HEK293 (cell line): ENCODE results near the gene ADAMTS14.

ENCODE experiments used
- CTCF ChIA-PET: fragments of 350-600 bp; formaldehyde crosslinking; extraction: SDS; loops from one replicate; lab custom pipeline; 2021; ENCODE audit warnings: antibody characterized with exemption; lab: Yijun Ruan, JAX
- POLR2A ChIA-PET: fragments of 300-600 bp; formaldehyde crosslinking; extraction: SDS; loops from one replicate; lab custom pipeline; 2020; ENCODE audit warnings: antibody characterized with exemption, inconsistent platforms; lab: Yijun Ruan, JAX
- H3K27ac ChIP-seq: fragments of 200-500 bp; sonication (Bioruptor generic); 2 replicates; pipeline ENCODE4 v1.5.1; 2014; ENCODE audit warnings: low read depth, low read length, control low read depth, inconsistent platforms; ENCODE audit errors: extremely low read depth
- H3K36me3 ChIP-seq, 2 experiments: fragments of 200-500 bp in 1 of 2; sonication (Bioruptor generic) in 1 of 2; 1 replicate in 1 of 2; 2 replicates in 1 of 2; pipeline ENCODE4 v1.5.1; 2014 to 2017; ENCODE audit warnings: inconsistent platforms in 2 of 2, low read length in 2 of 2; ENCODE audit not compliant: control insufficient read depth in 2 of 2, insufficient read depth in 1 of 2
- H3K4me1 ChIP-seq: fragments of 200-500 bp; sonication (Bioruptor generic); 2 replicates; pipeline ENCODE4 v1.5.1; 2014; ENCODE audit warnings: mild to moderate bottlenecking, low read length, inconsistent platforms; ENCODE audit not compliant: control insufficient read depth, insufficient read depth
- H3K4me3 ChIP-seq: 2 replicates; pipeline ENCODE4 v1.5.1; 2011; ENCODE audit warnings: low read depth, mild to moderate bottlenecking, control low read depth, low read length, moderate library complexity
- H3K9me3 ChIP-seq: fragments of 200-500 bp; sonication (Bioruptor generic); 2 replicates; pipeline ENCODE4 v1.5.1; 2014; ENCODE audit warnings: low read depth, low read length, inconsistent platforms; ENCODE audit not compliant: control insufficient read depth, insufficient read depth
- BCL11B ChIP-seq: fragments of 450-650 bp; formaldehyde crosslinking; IDR thresholded peaks from 2 replicates; pipeline ENCODE4 v1.5.1; 2016; ENCODE audit warnings: low read depth, missing biosample characterization, missing genetic modification characterization
- EGR2 ChIP-seq: fragments of 450-650 bp; formaldehyde crosslinking; IDR thresholded peaks from 2 replicates; pipeline ENCODE4 v1.5.1; 2016; ENCODE audit warnings: low read depth, missing biosample characterization, missing genetic modification characterization
- SP2 ChIP-seq: fragments of 450-650 bp; formaldehyde crosslinking; IDR thresholded peaks from 2 replicates; pipeline ENCODE4 v1.5.1; 2016; ENCODE audit warnings: missing biosample characterization, missing genetic modification characterization
- TCF7L2 ChIP-seq: IDR thresholded peaks from 2 replicates; pipeline ENCODE4 v1.6.1; 2011; ENCODE audit warnings: low read depth, mild to moderate bottlenecking, inconsistent platforms, low read length, moderate library complexity, borderline replicate concordance
- ZBTB48 ChIP-seq: fragments of 450-650 bp; formaldehyde crosslinking; IDR thresholded peaks from 2 replicates; pipeline ENCODE4 v1.5.1; 2016; ENCODE audit warnings: missing biosample characterization, missing genetic modification characterization
- ZFHX2 ChIP-seq: fragments of 450-650 bp; formaldehyde crosslinking; conservative IDR thresholded peaks from 2 replicates; pipeline ENCODE4 v1.5.1; 2016; ENCODE audit warnings: missing biosample characterization, missing genetic modification characterization
- ZFP69B ChIP-seq: fragments of 450-650 bp; formaldehyde crosslinking; IDR thresholded peaks from 2 replicates; pipeline ENCODE4 v1.5.1; 2016; ENCODE audit warnings: missing biosample characterization, missing genetic modification characterization
- ZNF157 ChIP-seq: fragments of 450-650 bp; formaldehyde crosslinking; IDR thresholded peaks from 2 replicates; pipeline ENCODE4 v1.5.1; 2016; ENCODE audit warnings: missing biosample characterization, missing genetic modification characterization
- ZNF16 ChIP-seq: fragments of 450-650 bp; formaldehyde crosslinking; IDR thresholded peaks from 2 replicates; pipeline ENCODE4 v1.5.1; 2016; ENCODE audit warnings: low read depth, missing biosample characterization, missing genetic modification characterization
- ZNF221 ChIP-seq: fragments of 450-650 bp; formaldehyde crosslinking; IDR thresholded peaks from 2 replicates; pipeline ENCODE4 v1.5.1; 2017; ENCODE audit warnings: missing biosample characterization, missing genetic modification characterization, borderline replicate concordance
- ZNF341 ChIP-seq: fragments of 450-650 bp; formaldehyde crosslinking; IDR thresholded peaks from 2 replicates; pipeline ENCODE4; 2016; ENCODE audit warnings: low read depth, missing biosample characterization, missing genetic modification characterization
- ZNF391 ChIP-seq: fragments of 450-650 bp; formaldehyde crosslinking; IDR thresholded peaks from 2 replicates; pipeline ENCODE4 v1.5.1; 2016; ENCODE audit warnings: low read depth, missing biosample characterization, missing genetic modification characterization, borderline replicate concordance
- ZNF571 ChIP-seq: fragments of 450-650 bp; formaldehyde crosslinking; IDR thresholded peaks from 2 replicates; pipeline ENCODE4 v1.5.0; 2017; ENCODE audit warnings: missing biosample characterization, missing genetic modification characterization
- ZNF629 ChIP-seq: fragments of 450-650 bp; formaldehyde crosslinking; IDR thresholded peaks from 2 replicates; pipeline ENCODE4 v1.5.1; 2017; ENCODE audit warnings: missing biosample characterization, missing genetic modification characterization
- ZNF768 ChIP-seq: fragments of 450-650 bp; formaldehyde crosslinking; IDR thresholded peaks from 2 replicates; pipeline ENCODE4 v1.5.1; 2018; ENCODE audit warnings: missing biosample characterization, mild to moderate bottlenecking, missing genetic modification characterization
- TF ChIP-seq, protein P1 (sequence below): fragments of 450-650 bp; formaldehyde crosslinking; IDR thresholded peaks from 2 replicates; pipeline ENCODE4 v1.5.1; 2017; ENCODE audit warnings: missing biosample characterization, missing genetic modification characterization
- TF ChIP-seq, protein P2 (sequence below): fragments of 450-650 bp; formaldehyde crosslinking; IDR thresholded peaks from 2 replicates; pipeline ENCODE4 v1.5.1; 2017; ENCODE audit warnings: missing biosample characterization, missing genetic modification characterization
- TF ChIP-seq, protein P3 (sequence below): fragments of 450-650 bp; formaldehyde crosslinking; IDR thresholded peaks from 2 replicates; pipeline ENCODE4 v1.5.1; 2016; ENCODE audit warnings: missing biosample characterization, missing genetic modification characterization
- TF ChIP-seq, protein P4 (sequence below): fragments of 450-650 bp; formaldehyde crosslinking; IDR thresholded peaks from 2 replicates; pipeline ENCODE4 v1.5.1; 2016; ENCODE audit warnings: missing biosample characterization, missing genetic modification characterization
- TF ChIP-seq, protein P5 (sequence below): fragments of 450-650 bp; formaldehyde crosslinking; IDR thresholded peaks from 2 replicates; pipeline ENCODE4 v1.5.0; 2017; ENCODE audit warnings: missing biosample characterization, missing genetic modification characterization, borderline replicate concordance

ADAMTS14 gene

DNA sequence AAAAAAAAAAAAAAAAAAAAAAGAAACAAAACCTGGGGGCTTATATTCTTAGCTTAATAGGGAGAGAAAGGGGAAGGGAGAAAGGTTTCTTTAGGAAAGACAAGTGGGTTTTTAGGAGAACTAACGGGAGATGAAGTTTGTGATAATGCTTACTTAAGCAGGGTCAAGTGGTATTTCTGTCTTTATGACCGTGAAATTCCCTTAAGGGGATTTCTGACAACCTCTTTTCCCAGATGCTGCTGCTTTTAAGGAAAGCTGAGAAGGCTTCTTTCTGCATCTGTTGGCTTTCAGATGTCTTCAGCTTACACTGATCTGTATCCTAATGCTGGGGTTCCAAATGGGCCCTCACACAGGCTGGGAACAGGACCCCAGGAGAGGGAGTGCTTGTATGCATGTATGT is 42.6 kb downstream of the ADAMTS14 start (continued):
- TF ChIP-seq, protein P1, sequence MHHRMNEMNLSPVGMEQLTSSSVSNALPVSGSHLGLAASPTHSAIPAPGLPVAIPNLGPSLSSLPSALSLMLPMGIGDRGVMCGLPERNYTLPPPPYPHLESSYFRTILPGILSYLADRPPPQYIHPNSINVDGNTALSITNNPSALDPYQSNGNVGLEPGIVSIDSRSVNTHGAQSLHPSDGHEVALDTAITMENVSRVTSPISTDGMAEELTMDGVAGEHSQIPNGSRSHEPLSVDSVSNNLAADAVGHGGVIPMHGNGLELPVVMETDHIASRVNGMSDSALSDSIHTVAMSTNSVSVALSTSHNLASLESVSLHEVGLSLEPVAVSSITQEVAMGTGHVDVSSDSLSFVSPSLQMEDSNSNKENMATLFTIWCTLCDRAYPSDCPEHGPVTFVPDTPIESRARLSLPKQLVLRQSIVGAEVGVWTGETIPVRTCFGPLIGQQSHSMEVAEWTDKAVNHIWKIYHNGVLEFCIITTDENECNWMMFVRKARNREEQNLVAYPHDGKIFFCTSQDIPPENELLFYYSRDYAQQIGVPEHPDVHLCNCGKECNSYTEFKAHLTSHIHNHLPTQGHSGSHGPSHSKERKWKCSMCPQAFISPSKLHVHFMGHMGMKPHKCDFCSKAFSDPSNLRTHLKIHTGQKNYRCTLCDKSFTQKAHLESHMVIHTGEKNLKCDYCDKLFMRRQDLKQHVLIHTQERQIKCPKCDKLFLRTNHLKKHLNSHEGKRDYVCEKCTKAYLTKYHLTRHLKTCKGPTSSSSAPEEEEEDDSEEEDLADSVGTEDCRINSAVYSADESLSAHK (tag by site-specific recombination), result no peak

DNA sequence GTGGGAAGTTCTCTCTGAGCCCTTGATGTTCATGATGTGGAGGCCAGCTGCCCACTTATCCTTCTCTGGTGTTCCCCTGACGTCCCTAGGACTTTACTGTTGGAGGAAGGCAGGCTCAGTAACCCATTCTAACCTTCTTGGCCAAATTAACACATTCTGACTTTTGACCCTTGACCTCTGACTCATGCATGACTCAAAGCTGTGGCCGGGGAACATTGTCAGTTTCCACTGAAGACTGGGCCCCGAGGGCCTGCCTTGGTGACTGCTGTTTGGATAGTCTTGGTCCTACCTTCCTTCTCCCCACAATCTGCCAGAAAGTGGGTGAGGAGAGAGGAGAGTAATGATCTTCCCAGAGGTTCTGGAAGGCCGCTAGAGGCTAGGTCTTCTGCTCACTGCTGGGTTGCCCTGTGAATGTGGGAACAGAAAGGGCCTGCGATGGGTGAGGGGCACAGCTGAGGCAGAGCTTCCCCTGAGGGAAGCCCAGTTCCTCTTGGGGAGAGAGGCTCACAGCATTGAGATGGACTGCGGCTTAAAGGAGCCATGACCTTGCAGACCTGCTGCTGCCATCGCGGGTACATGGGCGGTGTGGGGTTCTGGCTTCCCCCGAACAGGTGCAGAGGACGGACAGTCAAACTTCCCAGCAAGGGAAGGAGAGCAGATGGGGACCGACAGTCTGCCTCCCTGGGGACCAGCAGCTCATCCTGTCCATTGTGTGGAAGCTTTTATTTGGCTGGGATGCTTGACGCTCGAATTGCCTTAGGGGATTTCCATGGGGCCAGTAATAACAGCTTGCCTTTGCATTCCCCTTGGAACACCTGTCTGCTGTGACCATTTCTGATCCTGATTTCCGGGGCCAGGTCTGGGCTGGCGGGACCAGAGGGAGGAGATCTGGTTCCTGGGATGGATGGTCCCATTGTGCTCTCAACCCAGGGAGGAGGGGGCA is 43.8 kb downstream of the ADAMTS14 start:
- POLR2A ChIA-PET, result no interaction called here
- peaks cover 3% of the 10 kb centered on the region; the same call in 1 of the 2 replicates for H3K4me1 ChIP-seq
- H3K9me3 ChIP-seq, result no peaks in the 10 kb centered on the region
- TF ChIP-seq EGR2 (peak; percentile 32; the same call in 1 of the 2 replicates), ZNF221 (tag by site-specific recombination) (no peak), ZNF16 (tag by site-specific recombination) (no peak), ZBTB48 (tag by site-specific recombination) (no peak), ZNF768 (tag by site-specific recombination) (no peak), ZFHX2 (tag by site-specific recombination) (peak; percentile 43; the same call in 1 of the 2 replicates), ZNF629 (tag by site-specific recombination) (no peak)
- TF ChIP-seq, protein P2, sequence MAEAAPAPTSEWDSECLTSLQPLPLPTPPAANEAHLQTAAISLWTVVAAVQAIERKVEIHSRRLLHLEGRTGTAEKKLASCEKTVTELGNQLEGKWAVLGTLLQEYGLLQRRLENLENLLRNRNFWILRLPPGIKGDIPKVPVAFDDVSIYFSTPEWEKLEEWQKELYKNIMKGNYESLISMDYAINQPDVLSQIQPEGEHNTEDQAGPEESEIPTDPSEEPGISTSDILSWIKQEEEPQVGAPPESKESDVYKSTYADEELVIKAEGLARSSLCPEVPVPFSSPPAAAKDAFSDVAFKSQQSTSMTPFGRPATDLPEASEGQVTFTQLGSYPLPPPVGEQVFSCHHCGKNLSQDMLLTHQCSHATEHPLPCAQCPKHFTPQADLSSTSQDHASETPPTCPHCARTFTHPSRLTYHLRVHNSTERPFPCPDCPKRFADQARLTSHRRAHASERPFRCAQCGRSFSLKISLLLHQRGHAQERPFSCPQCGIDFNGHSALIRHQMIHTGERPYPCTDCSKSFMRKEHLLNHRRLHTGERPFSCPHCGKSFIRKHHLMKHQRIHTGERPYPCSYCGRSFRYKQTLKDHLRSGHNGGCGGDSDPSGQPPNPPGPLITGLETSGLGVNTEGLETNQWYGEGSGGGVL, result no peak
- no peak overlapping the region for H3K27ac ChIP-seq
- no peaks in the 10 kb centered on the region for H3K36me3 ChIP-seq
- CTCF ChIA-PET, result no interaction called here
- no peak overlapping the region for H3K4me3 ChIP-seq

DNA sequence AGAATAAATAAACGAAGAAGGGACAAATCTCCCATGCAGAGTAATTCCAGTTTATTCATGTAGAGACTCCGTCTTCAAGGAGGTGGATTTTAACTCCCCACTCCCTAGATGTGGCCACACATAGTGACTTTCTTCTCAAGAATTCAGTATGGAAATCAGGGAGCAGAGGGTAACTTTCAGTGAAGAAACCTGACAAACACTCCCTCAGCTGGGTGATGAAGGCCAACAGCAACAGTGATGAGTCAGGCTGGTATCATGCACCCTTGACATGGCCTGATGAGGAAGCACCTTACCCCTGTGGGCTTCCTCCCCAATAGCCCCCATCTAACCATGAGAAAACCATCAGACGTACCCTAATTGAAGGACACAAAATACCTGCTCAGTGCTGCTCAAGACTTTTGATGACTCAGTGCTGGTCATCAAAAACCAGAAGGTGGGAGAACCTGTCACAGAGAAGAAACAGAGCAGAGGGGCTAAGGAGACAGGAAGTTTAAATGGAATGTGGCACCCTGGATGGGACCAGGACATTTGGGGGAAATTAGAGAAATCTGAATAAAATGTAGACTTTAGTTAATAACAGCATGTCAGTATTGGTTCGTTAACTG is 50.6 kb downstream of the ADAMTS14 start:
- H3K4me1 ChIP-seq, result no peaks in the 10 kb centered on the region
- H3K4me3 ChIP-seq, result no peak overlapping the region
- H3K27ac ChIP-seq, result no peak overlapping the region
- POLR2A ChIA-PET, result no interaction called here
- H3K9me3 ChIP-seq, result no peaks in the 10 kb centered on the region
- CTCF ChIA-PET, result no interaction called here
- no peaks in the 10 kb centered on the region for H3K36me3 ChIP-seq
- TF ChIP-seq BCL11B (tag by site-specific recombination) (no peak), TCF7L2 (no peak), ZNF571 (tag by site-specific recombination) (no peak), ZNF341 (tag by site-specific recombination) (no peak), ZNF157 (tag by site-specific recombination) (no peak), SP2 (tag by site-specific recombination) (no peak), ZNF391 (tag by site-specific recombination) (no peak), ZFP69B (tag by site-specific recombination) (no peak)
- TF ChIP-seq, protein P3, sequence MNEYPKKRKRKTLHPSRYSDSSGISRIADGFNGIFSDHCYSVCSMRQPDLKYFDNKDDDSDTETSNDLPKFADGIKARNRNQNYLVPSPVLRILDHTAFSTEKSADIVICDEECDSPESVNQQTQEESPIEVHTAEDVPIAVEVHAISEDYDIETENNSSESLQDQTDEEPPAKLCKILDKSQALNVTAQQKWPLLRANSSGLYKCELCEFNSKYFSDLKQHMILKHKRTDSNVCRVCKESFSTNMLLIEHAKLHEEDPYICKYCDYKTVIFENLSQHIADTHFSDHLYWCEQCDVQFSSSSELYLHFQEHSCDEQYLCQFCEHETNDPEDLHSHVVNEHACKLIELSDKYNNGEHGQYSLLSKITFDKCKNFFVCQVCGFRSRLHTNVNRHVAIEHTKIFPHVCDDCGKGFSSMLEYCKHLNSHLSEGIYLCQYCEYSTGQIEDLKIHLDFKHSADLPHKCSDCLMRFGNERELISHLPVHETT, result no peak
- TF ChIP-seq, protein P4, sequence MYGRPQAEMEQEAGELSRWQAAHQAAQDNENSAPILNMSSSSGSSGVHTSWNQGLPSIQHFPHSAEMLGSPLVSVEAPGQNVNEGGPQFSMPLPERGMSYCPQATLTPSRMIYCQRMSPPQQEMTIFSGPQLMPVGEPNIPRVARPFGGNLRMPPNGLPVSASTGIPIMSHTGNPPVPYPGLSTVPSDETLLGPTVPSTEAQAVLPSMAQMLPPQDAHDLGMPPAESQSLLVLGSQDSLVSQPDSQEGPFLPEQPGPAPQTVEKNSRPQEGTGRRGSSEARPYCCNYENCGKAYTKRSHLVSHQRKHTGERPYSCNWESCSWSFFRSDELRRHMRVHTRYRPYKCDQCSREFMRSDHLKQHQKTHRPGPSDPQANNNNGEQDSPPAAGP, result no peak
- TF ChIP-seq, protein P5, sequence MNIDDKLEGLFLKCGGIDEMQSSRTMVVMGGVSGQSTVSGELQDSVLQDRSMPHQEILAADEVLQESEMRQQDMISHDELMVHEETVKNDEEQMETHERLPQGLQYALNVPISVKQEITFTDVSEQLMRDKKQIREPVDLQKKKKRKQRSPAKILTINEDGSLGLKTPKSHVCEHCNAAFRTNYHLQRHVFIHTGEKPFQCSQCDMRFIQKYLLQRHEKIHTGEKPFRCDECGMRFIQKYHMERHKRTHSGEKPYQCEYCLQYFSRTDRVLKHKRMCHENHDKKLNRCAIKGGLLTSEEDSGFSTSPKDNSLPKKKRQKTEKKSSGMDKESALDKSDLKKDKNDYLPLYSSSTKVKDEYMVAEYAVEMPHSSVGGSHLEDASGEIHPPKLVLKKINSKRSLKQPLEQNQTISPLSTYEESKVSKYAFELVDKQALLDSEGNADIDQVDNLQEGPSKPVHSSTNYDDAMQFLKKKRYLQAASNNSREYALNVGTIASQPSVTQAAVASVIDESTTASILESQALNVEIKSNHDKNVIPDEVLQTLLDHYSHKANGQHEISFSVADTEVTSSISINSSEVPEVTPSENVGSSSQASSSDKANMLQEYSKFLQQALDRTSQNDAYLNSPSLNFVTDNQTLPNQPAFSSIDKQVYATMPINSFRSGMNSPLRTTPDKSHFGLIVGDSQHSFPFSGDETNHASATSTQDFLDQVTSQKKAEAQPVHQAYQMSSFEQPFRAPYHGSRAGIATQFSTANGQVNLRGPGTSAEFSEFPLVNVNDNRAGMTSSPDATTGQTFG (tag by site-specific recombination), result no peak
